NK-92 treated with Interleukin-12 subunit alpha and Interleukin-12 subunit beta, amount 100 ng/mL, for 24 hours (cell line): ENCODE data around the gene FRMPD1.

ENCODE experiments used
- DNase-seq: peaks from one replicate; lab custom pipeline; 2025; lab: John Stamatoyannopoulos, UW

The FRMPD1 gene

GRCh38 chr9:37683531-37684371, 33.0 kb downstream of the FRMPD1 start:
- no peak for DNase-seq

GRCh38 chr9:37692622-37693221, 42.0 kb downstream of the FRMPD1 start:
- DNase-seq = no peak

GRCh38 chr9:37693260-37693659, 42.5 kb downstream of the FRMPD1 start:
- DNase-seq = no peak

GRCh38 chr9:37694355-37694754, 43.6 kb downstream of the FRMPD1 start:
- DNase-seq = no peak

GRCh38 chr9:37696528-37696927, 45.8 kb downstream of the FRMPD1 start:
- DNase-seq = no peak

GRCh38 chr9:37700131-37700530, 49.4 kb downstream of the FRMPD1 start:
- DNase-seq = no peak

- no peak for DNase-seq
Observed at GRCh38 chr9:37700900-37701299, 50.1 kb downstream of the FRMPD1 start.

- DNase-seq = no peak
Observed at GRCh38 chr9:37705787-37706186, 55.0 kb downstream of the FRMPD1 start.

GRCh38 chr9:37706290-37706689, 55.5 kb downstream of the FRMPD1 start:
- DNase-seq = no peak

GRCh38 chr9:37707748-37708147, 57.0 kb downstream of the FRMPD1 start:
- no peak for DNase-seq

- DNase-seq = no peak
Observed at GRCh38 chr9:37710046-37710445, 59.3 kb downstream of the FRMPD1 start.

- DNase-seq = no peak
Observed at GRCh38 chr9:37715260-37715659, 64.5 kb downstream of the FRMPD1 start.

- DNase-seq = no peak
Observed at GRCh38 chr9:37715991-37716505, 65.3 kb downstream of the FRMPD1 start.

- no peak for DNase-seq
Observed at GRCh38 chr9:37719526-37719925, 68.8 kb downstream of the FRMPD1 start.

- DNase-seq = no peak
Observed at GRCh38 chr9:37727013-37727412, 76.3 kb downstream of the FRMPD1 start.

- DNase-seq = no peak
Observed at GRCh38 chr9:37729499-37729898, 78.7 kb downstream of the FRMPD1 start.

- DNase-seq = no peak
Observed at GRCh38 chr9:37730256-37730655, 79.5 kb downstream of the FRMPD1 start.

- DNase-seq = no peak
Observed at GRCh38 chr9:37730839-37731238, 80.1 kb downstream of the FRMPD1 start.

- no peak for DNase-seq
Observed at GRCh38 chr9:37732086-37732741, 81.5 kb downstream of the FRMPD1 start.

- no peak for DNase-seq
Observed at GRCh38 chr9:37732952-37733351, 82.2 kb downstream of the FRMPD1 start.

- no peak for DNase-seq
Observed at GRCh38 chr9:37739222-37739621, 88.5 kb downstream of the FRMPD1 start.

- no peak for DNase-seq
Observed at GRCh38 chr9:37740128-37740527, 89.4 kb downstream of the FRMPD1 start.
